Parathyroid adenoma (tissue), 2 donors: ENCODE measurements around the gene WDR36.

Experiments
- H2AFZ ChIP-seq: fragments of 300-600 bp; sonication (generic); one replicate; pipeline ENCODE4 v1.7.0; 2017; ENCODE audit warnings: antibody characterized with exemption, mild to moderate bottlenecking
- H3K27ac ChIP-seq: fragments of 300-600 bp; sonication (generic); one replicate; pipeline ENCODE4 v1.7.0; 2017
- H3K27me3 ChIP-seq: fragments of 300-600 bp; sonication (generic); one replicate; pipeline ENCODE4 v1.7.0; 2017; ENCODE audit warnings: low read length; ENCODE audit not compliant: control insufficient read depth, insufficient read depth
- H3K36me3 ChIP-seq: fragments of 300-600 bp; sonication (generic); one replicate; pipeline ENCODE4 v1.7.0; 2017; ENCODE audit warnings: low read length; ENCODE audit not compliant: control insufficient read depth, insufficient read depth
- H3K4me1 ChIP-seq: fragments of 300-600 bp; sonication (generic); one replicate; pipeline ENCODE4 v1.7.0; 2017; ENCODE audit warnings: control low read depth
- H3K4me2 ChIP-seq: fragments of 300-600 bp; sonication (generic); one replicate; pipeline ENCODE4 v1.7.0; 2017; ENCODE audit warnings: low read length
- H3K4me3 ChIP-seq: fragments of 300-600 bp; sonication (generic); one replicate; pipeline ENCODE4 v1.7.0; 2017; ENCODE audit warnings: low read depth, low read length
- H3K79me2 ChIP-seq: fragments of 300-600 bp; sonication (generic); one replicate; pipeline ENCODE4 v1.7.0; 2017; ENCODE audit warnings: control low read depth
- H3K9ac ChIP-seq: fragments of 300-600 bp; sonication (generic); one replicate; pipeline ENCODE4 v1.7.0; 2017; ENCODE audit warnings: mild to moderate bottlenecking
- H3K9me3 ChIP-seq: fragments of 300-600 bp; sonication (generic); one replicate; pipeline ENCODE4 v1.7.0; 2017; ENCODE audit warnings: low read length; ENCODE audit not compliant: control insufficient read depth
- TF ChIP-seq, protein P1 (sequence below): fragments of 300-600 bp; sonication (generic); IDR thresholded peaks from one replicate; pipeline ENCODE4 v1.7.0; 2017; ENCODE audit warnings: antibody characterized with exemption, mild to moderate bottlenecking
- donor health status: primary hyperparathyroidism.

Gene WDR36

DNA sequence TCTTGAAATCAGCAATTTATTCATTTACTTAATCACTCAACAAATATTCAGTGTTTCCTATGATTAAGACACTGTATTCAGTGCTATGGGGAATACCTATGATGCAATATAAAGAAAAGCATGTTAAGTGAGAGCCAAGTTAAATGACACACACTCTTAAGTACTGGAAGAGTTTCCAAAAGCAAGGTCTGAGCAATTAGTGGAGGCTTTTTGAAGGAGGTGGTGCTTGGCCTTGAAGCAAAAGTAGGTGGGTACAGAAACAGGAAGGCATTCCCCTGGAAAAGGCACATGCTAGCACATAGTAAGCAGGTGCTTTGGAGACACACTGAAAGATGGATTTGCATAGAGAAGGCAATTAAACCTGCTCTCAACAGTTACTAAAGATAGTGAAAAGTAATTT, 16.6 kb upstream of the WDR36 start:
- no peak overlapping the region for H3K9ac ChIP-seq
- H3K79me2 ChIP-seq = no peaks in the 10 kb centered on the region
- H3K4me3 ChIP-seq = no peak overlapping the region
- no peaks in the 10 kb centered on the region for H3K27me3 ChIP-seq
- TF ChIP-seq, protein P1, sequence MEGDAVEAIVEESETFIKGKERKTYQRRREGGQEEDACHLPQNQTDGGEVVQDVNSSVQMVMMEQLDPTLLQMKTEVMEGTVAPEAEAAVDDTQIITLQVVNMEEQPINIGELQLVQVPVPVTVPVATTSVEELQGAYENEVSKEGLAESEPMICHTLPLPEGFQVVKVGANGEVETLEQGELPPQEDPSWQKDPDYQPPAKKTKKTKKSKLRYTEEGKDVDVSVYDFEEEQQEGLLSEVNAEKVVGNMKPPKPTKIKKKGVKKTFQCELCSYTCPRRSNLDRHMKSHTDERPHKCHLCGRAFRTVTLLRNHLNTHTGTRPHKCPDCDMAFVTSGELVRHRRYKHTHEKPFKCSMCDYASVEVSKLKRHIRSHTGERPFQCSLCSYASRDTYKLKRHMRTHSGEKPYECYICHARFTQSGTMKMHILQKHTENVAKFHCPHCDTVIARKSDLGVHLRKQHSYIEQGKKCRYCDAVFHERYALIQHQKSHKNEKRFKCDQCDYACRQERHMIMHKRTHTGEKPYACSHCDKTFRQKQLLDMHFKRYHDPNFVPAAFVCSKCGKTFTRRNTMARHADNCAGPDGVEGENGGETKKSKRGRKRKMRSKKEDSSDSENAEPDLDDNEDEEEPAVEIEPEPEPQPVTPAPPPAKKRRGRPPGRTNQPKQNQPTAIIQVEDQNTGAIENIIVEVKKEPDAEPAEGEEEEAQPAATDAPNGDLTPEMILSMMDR = no peak
- no peak overlapping the region for H2AFZ ChIP-seq
- H3K4me1 ChIP-seq = no peaks in the 10 kb centered on the region
- H3K4me2 ChIP-seq = no peak overlapping the region
- H3K27ac ChIP-seq = no peak overlapping the region
- no peaks in the 10 kb centered on the region for H3K36me3 ChIP-seq
- H3K9me3 ChIP-seq = no peaks in the 10 kb centered on the region

DNA sequence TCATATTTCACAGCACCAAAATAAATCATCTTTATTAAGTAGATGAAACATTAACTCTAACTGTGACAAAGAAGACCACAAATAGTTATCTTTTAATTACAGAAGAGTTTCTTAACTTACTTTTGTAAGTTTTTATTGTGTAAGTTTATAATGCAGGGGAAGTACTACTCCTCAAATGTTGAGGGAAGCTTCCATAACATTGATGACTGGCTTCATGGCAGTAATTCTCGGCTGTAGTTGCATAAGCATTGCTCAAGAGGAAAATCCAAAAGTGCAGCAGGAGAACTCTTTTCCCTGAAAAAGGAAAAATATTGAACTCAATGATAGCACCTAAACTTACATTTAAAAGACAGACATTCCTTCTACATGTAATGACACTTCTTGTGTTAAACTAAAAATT, 16.1 kb upstream of the WDR36 start:
- Histone ChIP-seq H3K9ac (no peak overlapping the region), H3K79me2 (no peaks in the 10 kb centered on the region), H3K9me3 (no peaks in the 10 kb centered on the region), H3K4me3 (no peak overlapping the region), H3K27me3 (no peaks in the 10 kb centered on the region), H3K27ac (no peak overlapping the region), H3K4me2 (no peak overlapping the region), H3K36me3 (no peaks in the 10 kb centered on the region), H2AFZ (no peak overlapping the region), H3K4me1 (no peaks in the 10 kb centered on the region)
- TF ChIP-seq, protein P1 = no peak

DNA sequence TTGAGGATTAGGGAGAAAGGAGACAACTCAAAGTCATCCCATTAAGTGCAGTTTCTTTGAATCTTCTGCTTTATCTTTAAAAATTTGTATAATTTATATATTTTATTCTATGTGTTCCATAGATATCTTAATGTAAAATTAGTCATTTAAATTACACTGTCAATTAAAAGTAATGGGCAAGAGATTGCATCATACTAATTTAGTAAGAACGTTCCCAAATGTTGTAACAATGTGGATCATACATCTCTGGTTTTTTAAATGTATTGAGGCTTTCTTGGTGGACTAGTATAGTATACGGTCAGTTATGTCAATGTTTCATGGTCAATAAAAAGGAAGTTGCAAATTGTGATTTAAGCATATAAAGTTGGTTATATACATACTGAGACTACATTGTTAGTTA, 14.5 kb upstream of the WDR36 start:
- H3K36me3 ChIP-seq = no peaks in the 10 kb centered on the region
- no peaks in the 10 kb centered on the region for H3K27me3 ChIP-seq
- no peaks in the 10 kb centered on the region for H3K79me2 ChIP-seq
- no peak overlapping the region for H3K27ac ChIP-seq
- no peaks in the 10 kb centered on the region for H3K9me3 ChIP-seq
- no peak overlapping the region for H3K9ac ChIP-seq
- no peak overlapping the region for H3K4me3 ChIP-seq
- no peaks in the 10 kb centered on the region for H3K4me1 ChIP-seq
- no peak overlapping the region for H3K4me2 ChIP-seq
- TF ChIP-seq, protein P1 = no peak
- no peak overlapping the region for H2AFZ ChIP-seq

DNA sequence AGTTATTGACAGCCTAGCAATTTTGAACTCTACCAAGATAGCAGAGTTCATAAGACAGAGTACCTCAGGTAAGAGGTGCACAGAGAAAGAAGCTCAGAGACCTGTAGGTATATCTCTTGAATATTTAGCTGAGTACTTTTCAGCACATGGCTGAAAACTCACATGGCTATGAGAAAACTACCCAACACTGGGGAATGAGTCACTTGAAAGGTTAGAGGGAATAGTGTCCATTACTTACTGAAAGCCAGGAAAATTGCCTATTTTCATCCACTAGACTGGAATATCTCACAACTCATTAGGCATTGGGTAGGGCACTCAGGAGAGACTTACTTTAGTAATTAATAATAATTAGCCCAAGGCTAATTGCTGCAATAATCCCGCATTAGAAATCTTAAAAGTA, 12.3 kb upstream of the WDR36 start:
- H3K4me1 ChIP-seq = no peaks in the 10 kb centered on the region

DNA sequence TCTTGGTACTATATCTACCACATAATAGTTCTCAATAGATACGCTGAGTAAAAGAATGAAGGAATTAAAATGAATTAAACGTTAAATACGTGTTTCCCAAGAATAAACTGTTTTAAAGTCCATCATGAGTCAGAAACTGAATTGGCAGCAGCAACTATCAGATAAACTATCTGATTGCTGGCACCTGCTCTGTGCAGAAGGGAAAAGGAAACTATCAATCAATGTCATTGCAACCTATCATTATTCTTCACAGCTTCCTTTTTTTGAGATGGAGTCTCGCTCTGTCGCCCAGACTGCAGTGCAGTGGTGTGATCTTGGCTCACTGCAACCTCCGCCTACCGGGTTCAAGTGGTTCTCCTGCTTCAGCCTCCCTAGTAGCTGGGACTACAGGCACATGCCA, 8.8 kb upstream of the WDR36 start:
- H3K27me3 ChIP-seq = no peaks in the 10 kb centered on the region
- no peaks in the 10 kb centered on the region for H3K36me3 ChIP-seq
- H3K9me3 ChIP-seq = no peaks in the 10 kb centered on the region
- H2AFZ ChIP-seq = no peak overlapping the region
- TF ChIP-seq, protein P1 = no peak
- H3K4me2 ChIP-seq = no peak overlapping the region
- H3K27ac ChIP-seq = no peak overlapping the region
- H3K79me2 ChIP-seq = no peaks in the 10 kb centered on the region
- no peak overlapping the region for H3K9ac ChIP-seq
- H3K4me1 ChIP-seq = no peaks in the 10 kb centered on the region
- H3K4me3 ChIP-seq = no peak overlapping the region

More for the DNA sequence above, 12.3 kb upstream of the WDR36 start:
- no peaks in the 10 kb centered on the region for H3K36me3 ChIP-seq
- H3K27ac ChIP-seq = no peak overlapping the region
- TF ChIP-seq, protein P1 = no peak
- H3K4me2 ChIP-seq = no peak overlapping the region
- H2AFZ ChIP-seq = no peak overlapping the region
- no peaks in the 10 kb centered on the region for H3K79me2 ChIP-seq
- H3K9me3 ChIP-seq = no peaks in the 10 kb centered on the region
- no peaks in the 10 kb centered on the region for H3K27me3 ChIP-seq
- H3K4me3 ChIP-seq = no peak overlapping the region
- no peak overlapping the region for H3K9ac ChIP-seq
